ENCODE results near the gene AKR1B15. TPM values are rescaled to one million over a fixed set of nuclear protein-coding genes. Genes with fewer than 3 reads are reported as not detected.
"Not testable (repeated sequence)": the region's sequence is repeated elsewhere in the genome, so short reads cannot be mapped to it uniquely, and the experiment has no call there.

Gene AKR1B15
- polyA plus RNA-seq, 1 of the 3 experiments (the other 2 are of a cell fraction): not detected

DNA sequence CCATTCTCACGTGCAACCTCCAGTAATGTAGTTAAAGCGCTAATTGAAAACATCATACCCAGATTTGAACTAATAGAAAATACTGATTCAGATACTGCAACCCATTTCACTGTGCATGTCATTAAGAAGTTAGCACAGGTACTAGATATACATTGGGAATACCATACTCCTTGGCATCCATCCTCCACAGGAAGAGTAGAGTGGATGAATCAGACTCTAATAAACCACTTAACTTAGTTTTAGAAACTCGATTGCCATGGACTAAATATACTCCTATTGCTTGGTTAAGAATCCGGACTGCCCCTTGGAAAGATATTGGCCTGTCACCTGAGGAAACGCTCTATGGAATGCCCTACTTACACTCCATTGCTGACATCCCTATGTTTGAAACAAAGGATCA is 9.5 kb downstream of the AKR1B15 start:
- no peaks in the 10 kb centered on the region for H3K79me2 ChIP-seq (ENCODE audit: insufficient read depth)
- TF ChIP-seq, protein P1, sequence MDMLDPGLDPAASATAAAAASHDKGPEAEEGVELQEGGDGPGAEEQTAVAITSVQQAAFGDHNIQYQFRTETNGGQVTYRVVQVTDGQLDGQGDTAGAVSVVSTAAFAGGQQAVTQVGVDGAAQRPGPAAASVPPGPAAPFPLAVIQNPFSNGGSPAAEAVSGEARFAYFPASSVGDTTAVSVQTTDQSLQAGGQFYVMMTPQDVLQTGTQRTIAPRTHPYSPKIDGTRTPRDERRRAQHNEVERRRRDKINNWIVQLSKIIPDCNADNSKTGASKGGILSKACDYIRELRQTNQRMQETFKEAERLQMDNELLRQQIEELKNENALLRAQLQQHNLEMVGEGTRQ (IDR thresholded peaks at IDR 0.05; ENCODE audit: borderline replicate concordance, low read depth, low read length): no peak
- TF ChIP-seq, protein P2, sequence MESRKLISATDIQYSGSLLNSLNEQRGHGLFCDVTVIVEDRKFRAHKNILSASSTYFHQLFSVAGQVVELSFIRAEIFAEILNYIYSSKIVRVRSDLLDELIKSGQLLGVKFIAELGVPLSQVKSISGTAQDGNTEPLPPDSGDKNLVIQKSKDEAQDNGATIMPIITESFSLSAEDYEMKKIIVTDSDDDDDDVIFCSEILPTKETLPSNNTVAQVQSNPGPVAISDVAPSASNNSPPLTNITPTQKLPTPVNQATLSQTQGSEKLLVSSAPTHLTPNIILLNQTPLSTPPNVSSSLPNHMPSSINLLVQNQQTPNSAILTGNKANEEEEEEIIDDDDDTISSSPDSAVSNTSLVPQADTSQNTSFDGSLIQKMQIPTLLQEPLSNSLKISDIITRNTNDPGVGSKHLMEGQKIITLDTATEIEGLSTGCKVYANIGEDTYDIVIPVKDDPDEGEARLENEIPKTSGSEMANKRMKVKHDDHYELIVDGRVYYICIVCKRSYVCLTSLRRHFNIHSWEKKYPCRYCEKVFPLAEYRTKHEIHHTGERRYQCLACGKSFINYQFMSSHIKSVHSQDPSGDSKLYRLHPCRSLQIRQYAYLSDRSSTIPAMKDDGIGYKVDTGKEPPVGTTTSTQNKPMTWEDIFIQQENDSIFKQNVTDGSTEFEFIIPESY (IDR thresholded peaks at IDR 0.05; ENCODE audit: borderline replicate concordance, low read depth): no peak
- TF ChIP-seq EZH2phosphoT487 (IDR thresholded peaks at IDR 0.05; ENCODE audit: borderline replicate concordance, low read depth): no peak
- TF ChIP-seq CHD2 (IDR thresholded peaks at IDR 0.05; ENCODE audit: low read length, partially characterized antibody): no peak
- TF ChIP-seq, protein P3, sequence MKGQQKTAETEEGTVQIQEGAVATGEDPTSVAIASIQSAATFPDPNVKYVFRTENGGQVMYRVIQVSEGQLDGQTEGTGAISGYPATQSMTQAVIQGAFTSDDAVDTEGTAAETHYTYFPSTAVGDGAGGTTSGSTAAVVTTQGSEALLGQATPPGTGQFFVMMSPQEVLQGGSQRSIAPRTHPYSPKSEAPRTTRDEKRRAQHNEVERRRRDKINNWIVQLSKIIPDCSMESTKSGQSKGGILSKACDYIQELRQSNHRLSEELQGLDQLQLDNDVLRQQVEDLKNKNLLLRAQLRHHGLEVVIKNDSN (IDR thresholded peaks at IDR 0.05; ENCODE audit: borderline replicate concordance, low read depth): no peak
- TF ChIP-seq, protein P4, sequence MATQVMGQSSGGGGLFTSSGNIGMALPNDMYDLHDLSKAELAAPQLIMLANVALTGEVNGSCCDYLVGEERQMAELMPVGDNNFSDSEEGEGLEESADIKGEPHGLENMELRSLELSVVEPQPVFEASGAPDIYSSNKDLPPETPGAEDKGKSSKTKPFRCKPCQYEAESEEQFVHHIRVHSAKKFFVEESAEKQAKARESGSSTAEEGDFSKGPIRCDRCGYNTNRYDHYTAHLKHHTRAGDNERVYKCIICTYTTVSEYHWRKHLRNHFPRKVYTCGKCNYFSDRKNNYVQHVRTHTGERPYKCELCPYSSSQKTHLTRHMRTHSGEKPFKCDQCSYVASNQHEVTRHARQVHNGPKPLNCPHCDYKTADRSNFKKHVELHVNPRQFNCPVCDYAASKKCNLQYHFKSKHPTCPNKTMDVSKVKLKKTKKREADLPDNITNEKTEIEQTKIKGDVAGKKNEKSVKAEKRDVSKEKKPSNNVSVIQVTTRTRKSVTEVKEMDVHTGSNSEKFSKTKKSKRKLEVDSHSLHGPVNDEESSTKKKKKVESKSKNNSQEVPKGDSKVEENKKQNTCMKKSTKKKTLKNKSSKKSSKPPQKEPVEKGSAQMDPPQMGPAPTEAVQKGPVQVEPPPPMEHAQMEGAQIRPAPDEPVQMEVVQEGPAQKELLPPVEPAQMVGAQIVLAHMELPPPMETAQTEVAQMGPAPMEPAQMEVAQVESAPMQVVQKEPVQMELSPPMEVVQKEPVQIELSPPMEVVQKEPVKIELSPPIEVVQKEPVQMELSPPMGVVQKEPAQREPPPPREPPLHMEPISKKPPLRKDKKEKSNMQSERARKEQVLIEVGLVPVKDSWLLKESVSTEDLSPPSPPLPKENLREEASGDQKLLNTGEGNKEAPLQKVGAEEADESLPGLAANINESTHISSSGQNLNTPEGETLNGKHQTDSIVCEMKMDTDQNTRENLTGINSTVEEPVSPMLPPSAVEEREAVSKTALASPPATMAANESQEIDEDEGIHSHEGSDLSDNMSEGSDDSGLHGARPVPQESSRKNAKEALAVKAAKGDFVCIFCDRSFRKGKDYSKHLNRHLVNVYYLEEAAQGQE (IDR thresholded peaks at IDR 0.05; ENCODE audit: low read depth, low read length): no peak
- TF ChIP-seq, protein P5, sequence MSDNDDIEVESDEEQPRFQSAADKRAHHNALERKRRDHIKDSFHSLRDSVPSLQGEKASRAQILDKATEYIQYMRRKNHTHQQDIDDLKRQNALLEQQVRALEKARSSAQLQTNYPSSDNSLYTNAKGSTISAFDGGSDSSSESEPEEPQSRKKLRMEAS (IDR thresholded peaks at IDR 0.05; ENCODE audit: low read depth): no peak
- no peak for TF ChIP-seq MEF2A (IDR thresholded peaks at IDR 0.05; ENCODE audit: borderline replicate concordance, low read depth)
- no peak for TF ChIP-seq TEAD4 (IDR thresholded peaks at IDR 0.05; ENCODE audit: borderline replicate concordance, insufficient read depth)
- no peak for TF ChIP-seq GABPA (IDR thresholded peaks at IDR 0.05; ENCODE audit: low read depth)
- TF ChIP-seq NFIC (IDR thresholded peaks at IDR 0.05; ENCODE audit: borderline replicate concordance): no peak
- no peak for TF ChIP-seq TAF1 (IDR thresholded peaks at IDR 0.05; ENCODE audit: borderline replicate concordance, low read depth, low read length)
- TF ChIP-seq, protein P6, sequence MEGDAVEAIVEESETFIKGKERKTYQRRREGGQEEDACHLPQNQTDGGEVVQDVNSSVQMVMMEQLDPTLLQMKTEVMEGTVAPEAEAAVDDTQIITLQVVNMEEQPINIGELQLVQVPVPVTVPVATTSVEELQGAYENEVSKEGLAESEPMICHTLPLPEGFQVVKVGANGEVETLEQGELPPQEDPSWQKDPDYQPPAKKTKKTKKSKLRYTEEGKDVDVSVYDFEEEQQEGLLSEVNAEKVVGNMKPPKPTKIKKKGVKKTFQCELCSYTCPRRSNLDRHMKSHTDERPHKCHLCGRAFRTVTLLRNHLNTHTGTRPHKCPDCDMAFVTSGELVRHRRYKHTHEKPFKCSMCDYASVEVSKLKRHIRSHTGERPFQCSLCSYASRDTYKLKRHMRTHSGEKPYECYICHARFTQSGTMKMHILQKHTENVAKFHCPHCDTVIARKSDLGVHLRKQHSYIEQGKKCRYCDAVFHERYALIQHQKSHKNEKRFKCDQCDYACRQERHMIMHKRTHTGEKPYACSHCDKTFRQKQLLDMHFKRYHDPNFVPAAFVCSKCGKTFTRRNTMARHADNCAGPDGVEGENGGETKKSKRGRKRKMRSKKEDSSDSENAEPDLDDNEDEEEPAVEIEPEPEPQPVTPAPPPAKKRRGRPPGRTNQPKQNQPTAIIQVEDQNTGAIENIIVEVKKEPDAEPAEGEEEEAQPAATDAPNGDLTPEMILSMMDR (IDR thresholded peaks at IDR 0.05): no peak
- no peak overlapping the region for H3K4me3 ChIP-seq (ENCODE audit: low read depth in 2 of 2, low read length in 1 of 2)
- no peaks in the 10 kb centered on the region for H3F3A ChIP-seq (replicated peaks; ENCODE audit: insufficient read depth)
- H4K20me1 ChIP-seq (ENCODE audit: insufficient read depth): no peaks in the 10 kb centered on the region
- H3K27ac ChIP-seq (ENCODE audit: low read depth in 2 of 2, low read length in 1 of 2): no peak overlapping the region
- no peaks in the 10 kb centered on the region for H3K36me3 ChIP-seq (replicated peaks in 1 of 2; ENCODE audit: control insufficient read depth in 1 of 2, insufficient read depth in 2 of 2, low read length in 1 of 2)
- DNase-seq: no peak
- no peak overlapping the region for H2AFZ ChIP-seq (ENCODE audit: low read depth)
- H3K9me3 ChIP-seq: no peaks in the 10 kb centered on the region
- H3K9me2 ChIP-seq: no peaks in the 10 kb centered on the region
- H3K4me2 ChIP-seq: no peak overlapping the region
- WGBS (ENCODE audit: low lambda C conversion rate): 37% methylated on average over 5 of the region's 5 CpGs
- CTCF ChIA-PET: interaction anchor here (1.0 to 6.3 kb wide), 5 partner anchors 10 to 126 kb away, joined by 4 to 52 read pairs (median 15); partner anchors contain the start of gene AKR1B15
- peaks cover 0 to 2% of the 10 kb centered on the region in 2 experiments; a peak in 1 of 4 replicates for H3K4me1 ChIP-seq (ENCODE audit: control insufficient read depth in 1 of 2, insufficient read depth in 2 of 2, low read depth in 1 of 2, low read length in 1 of 2)
- POLR2A ChIA-PET: no interaction called here
- H3K27me3 ChIP-seq (ENCODE audit: insufficient read depth): peaks cover 25% of the 10 kb centered on the region; the same call in 1 of the 2 replicates
- H3K9ac ChIP-seq: no peak overlapping the region

DNA sequence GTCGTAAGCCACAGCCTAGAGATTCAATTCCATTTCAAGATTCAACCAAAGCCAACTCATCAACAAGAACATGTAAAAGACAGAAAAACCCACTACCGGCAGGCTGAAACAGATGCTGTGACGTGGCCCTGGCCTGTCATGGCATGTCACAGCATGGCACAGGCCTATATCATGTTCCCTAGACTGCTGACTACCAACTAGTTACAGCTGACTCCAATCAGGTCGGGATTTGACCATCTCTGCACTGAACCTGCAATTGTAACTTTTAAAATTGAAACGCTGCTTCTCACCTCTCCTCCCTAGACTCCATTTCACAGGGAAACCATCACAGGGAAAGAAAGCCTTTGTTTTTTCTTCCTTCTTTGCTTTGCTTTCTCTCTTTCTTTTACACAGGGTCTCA is 12.7 kb downstream of the AKR1B15 start:
- WGBS (ENCODE audit: low lambda C conversion rate): 25% methylated on average over 5 of the region's 5 CpGs
- H3K4me3 ChIP-seq (ENCODE audit: low read depth in 2 of 2, low read length in 1 of 2); H3K9me2 ChIP-seq; H3K36me3 ChIP-seq (replicated peaks in 1 of 2; ENCODE audit: control insufficient read depth in 1 of 2, insufficient read depth in 2 of 2, low read length in 1 of 2); H3K9ac ChIP-seq; H3K79me2 ChIP-seq (ENCODE audit: insufficient read depth); H3K4me1 ChIP-seq (ENCODE audit: control insufficient read depth in 1 of 2, insufficient read depth in 2 of 2, low read depth in 1 of 2, low read length in 1 of 2); H2AFZ ChIP-seq (ENCODE audit: low read depth); POLR2A ChIA-PET; DNase-seq; H4K20me1 ChIP-seq (ENCODE audit: insufficient read depth); H3K9me3 ChIP-seq; H3K27ac ChIP-seq (ENCODE audit: low read depth in 2 of 2, low read length in 1 of 2); H3K4me2 ChIP-seq; H3F3A ChIP-seq (replicated peaks; ENCODE audit: insufficient read depth); H3K27me3 ChIP-seq (ENCODE audit: insufficient read depth): not testable (repeated sequence)
- CTCF ChIA-PET: interaction anchor here (1.2 to 6.3 kb wide), 2 partner anchors 14 to 129 kb away, joined by 3 to 52 read pairs; partner anchors contain the start of gene AKR1B15

Data from SK-N-SH (cell line).